ENCODE measurements around the gene BCL7B. TPM values are rescaled to one million over a fixed set of nuclear protein-coding genes. Genes with fewer than 3 reads are reported as not detected.

Gene BCL7B
- total RNA-seq, 5 donors from 2014 or later (not counting 1 experiment from before 2014, with no cell fraction given) = 56.3 to 106 (median 63.8) TPM

GRCh38 chr7:73597978-73598782 is 40.7 kb upstream of the BCL7B start:
- Mint-ChIP-seq H3K27me3 (peaks cover 9 to 22% of the 10 kb centered on the region in 2 donors), H3K4me1 (no peaks in the 10 kb centered on the region), H3K9me3 (no peaks in the 10 kb centered on the region), H3K27ac (no peak overlapping the region), H3K36me3 (no peaks in the 10 kb centered on the region), H3K4me3 (no peak overlapping the region)
- H3K27me3 ChIP-seq (replicated peaks in 1 of 2; ENCODE audit: control insufficient read depth in 2 of 2, extremely low read depth in 1 of 2, insufficient read depth in 2 of 2, low read length in 1 of 2) = peaks cover 0 to 56% of the 10 kb centered on the region in 2 experiments
- H3K9me3 ChIP-seq = no peaks in the 10 kb centered on the region
- no peaks in the 10 kb centered on the region for H3K36me3 ChIP-seq (ENCODE audit: control insufficient read depth in 2 of 2, extremely low read depth in 1 of 2, insufficient read depth in 1 of 2, low read length in 1 of 2)
- H3K27ac ChIP-seq (ENCODE audit: low read length) = no peak overlapping the region
- H3K4me1 ChIP-seq (ENCODE audit: control insufficient read depth in 1 of 2, extremely low read depth in 1 of 2, insufficient read depth in 2 of 2, low read length in 2 of 2) = no peaks in the 10 kb centered on the region
- ChIA-PET POLR2A (interaction anchor here in 1 of 2 donors (0.5 kb wide), 1 partner anchor 244 kb away, joined by 3 read pairs; no protein-coding TSS in a partner anchor), CTCF (no interaction called here)
- H3K4me3 ChIP-seq (ENCODE audit: control insufficient read depth in 1 of 2, extremely low read depth in 1 of 2, low read length in 1 of 2) = no peak overlapping the region
- WGBS (ENCODE audit: insufficient coverage) = 83% methylated on average over 3 of the region's 5 CpGs
- no peak for DNase-seq
- no peak for ATAC-seq (replicated peaks in 1 of 4)

GRCh38 chr7:73596191-73597065 is 38.9 kb upstream of the BCL7B start:
- no peaks in the 10 kb centered on the region for H3K4me1 ChIP-seq (ENCODE audit: control insufficient read depth in 1 of 2, extremely low read depth in 1 of 2, insufficient read depth in 2 of 2, low read length in 2 of 2)
- H3K4me1 Mint-ChIP-seq = no peaks in the 10 kb centered on the region
- CTCF ChIA-PET = interaction anchor here in 1 of 2 donors (0.6 kb wide), 1 partner anchor 83 kb away, joined by 4 read pairs; no protein-coding TSS in a partner anchor
- H3K4me3 Mint-ChIP-seq = no peak overlapping the region
- no peaks in the 10 kb centered on the region for H3K36me3 ChIP-seq (ENCODE audit: control insufficient read depth in 2 of 2, extremely low read depth in 1 of 2, insufficient read depth in 1 of 2, low read length in 1 of 2)
- ATAC-seq (replicated peaks in 1 of 4) (no peak), DNase-seq (no peak)
- no peaks in the 10 kb centered on the region for H3K9me3 ChIP-seq
- H3K4me3 ChIP-seq (ENCODE audit: control insufficient read depth in 1 of 2, extremely low read depth in 1 of 2, low read length in 1 of 2) = no peak overlapping the region
- H3K27me3 Mint-ChIP-seq = peaks cover 9 to 22% of the 10 kb centered on the region in 2 donors
- H3K27ac ChIP-seq (ENCODE audit: low read length) = no peak overlapping the region
- no peaks in the 10 kb centered on the region for H3K9me3 Mint-ChIP-seq
- H3K36me3 Mint-ChIP-seq = no peaks in the 10 kb centered on the region
- POLR2A ChIA-PET = no interaction called here
- WGBS (ENCODE audit: insufficient coverage) = 51% methylated on average over 24 of the region's 37 CpGs
- peaks cover 0 to 48% of the 10 kb centered on the region in 2 experiments for H3K27me3 ChIP-seq (replicated peaks in 1 of 2; ENCODE audit: control insufficient read depth in 2 of 2, extremely low read depth in 1 of 2, insufficient read depth in 2 of 2, low read length in 1 of 2)
- H3K27ac Mint-ChIP-seq = no peak overlapping the region

- no peak overlapping the region for H3K4me3 ChIP-seq (ENCODE audit: control insufficient read depth in 1 of 2, extremely low read depth in 1 of 2, low read length in 1 of 2)
- Mint-ChIP-seq H3K9me3 (no peaks in the 10 kb centered on the region), H3K4me3 (no peak overlapping the region), H3K36me3 (no peaks in the 10 kb centered on the region), H3K27ac (no peak overlapping the region), H3K4me1 (no peaks in the 10 kb centered on the region), H3K27me3 (peaks cover 9 to 22% of the 10 kb centered on the region in 2 donors)
- H3K36me3 ChIP-seq (ENCODE audit: control insufficient read depth in 2 of 2, extremely low read depth in 1 of 2, insufficient read depth in 1 of 2, low read length in 1 of 2) = no peaks in the 10 kb centered on the region
- H3K27ac ChIP-seq (ENCODE audit: low read length) = no peak overlapping the region
- CTCF ChIA-PET = interaction anchor here in 1 of 2 donors (0.6 to 0.7 kb wide), 2 partner anchors 10 to 36 kb away, joined by 5 to 9 read pairs; no protein-coding TSS in a partner anchor
- 89% methylated on average over 9 of the region's 9 CpGs for WGBS (ENCODE audit: insufficient coverage)
- no peaks in the 10 kb centered on the region for H3K4me1 ChIP-seq (ENCODE audit: control insufficient read depth in 1 of 2, extremely low read depth in 1 of 2, insufficient read depth in 2 of 2, low read length in 2 of 2)
- no peak for ATAC-seq (replicated peaks in 1 of 4)
- POLR2A ChIA-PET = no interaction called here
- H3K9me3 ChIP-seq = no peaks in the 10 kb centered on the region
- peaks cover 0 to 44% of the 10 kb centered on the region in 2 experiments for H3K27me3 ChIP-seq (replicated peaks in 1 of 2; ENCODE audit: control insufficient read depth in 2 of 2, extremely low read depth in 1 of 2, insufficient read depth in 2 of 2, low read length in 1 of 2)
- DNase-seq = no peak
These were observed 37.9 kb upstream of the BCL7B start for GRCh38 chr7:73595358-73595757.

- Histone ChIP-seq H3K27ac (ENCODE audit: low read length) (no peak overlapping the region), H3K4me3 (ENCODE audit: control insufficient read depth in 1 of 2, extremely low read depth in 1 of 2, low read length in 1 of 2) (no peak overlapping the region), H3K4me1 (ENCODE audit: control insufficient read depth in 1 of 2, extremely low read depth in 1 of 2, insufficient read depth in 2 of 2, low read length in 2 of 2) (no peaks in the 10 kb centered on the region), H3K36me3 (ENCODE audit: control insufficient read depth in 2 of 2, extremely low read depth in 1 of 2, insufficient read depth in 1 of 2, low read length in 1 of 2) (no peaks in the 10 kb centered on the region), H3K9me3 (no peaks in the 10 kb centered on the region), H3K27me3 (replicated peaks in 1 of 2; ENCODE audit: control insufficient read depth in 2 of 2, extremely low read depth in 1 of 2, insufficient read depth in 2 of 2, low read length in 1 of 2) (peaks cover 0 to 27% of the 10 kb centered on the region in 2 experiments)
- ATAC-seq (replicated peaks in 1 of 4) = no peak
- WGBS (ENCODE audit: insufficient coverage) = 77% methylated on average over 10 of the region's 14 CpGs
- ChIA-PET POLR2A (interaction anchor here in 1 of 2 donors (0.6 kb wide), 1 partner anchor 271 kb away, joined by 3 read pairs; no protein-coding TSS in a partner anchor), CTCF (no interaction called here)
- Mint-ChIP-seq H3K9me3 (no peaks in the 10 kb centered on the region), H3K27me3 (peaks cover 8 to 15% of the 10 kb centered on the region in 2 donors), H3K36me3 (no peaks in the 10 kb centered on the region), H3K4me3 (no peak overlapping the region), H3K4me1 (no peaks in the 10 kb centered on the region), H3K27ac (peak overlapping the region in 1 of 2 donors; percentile 24)
- no peak for DNase-seq
These were observed 35.9 kb upstream of the BCL7B start for GRCh38 chr7:73593207-73594045.

GRCh38 chr7:73586911-73587310 is 29.4 kb upstream of the BCL7B start:
- Mint-ChIP-seq H3K9me3 (no peaks in the 10 kb centered on the region), H3K4me1 (peaks cover 4 to 10% (median 9%) of the 10 kb centered on the region in 3 donors), H3K27ac (peak overlapping the region in 1 of 2 donors; percentile 33), H3K36me3 (no peaks in the 10 kb centered on the region), H3K4me3 (no peak overlapping the region), H3K27me3 (no peaks in the 10 kb centered on the region)
- Histone ChIP-seq H3K4me1 (ENCODE audit: control insufficient read depth in 1 of 2, extremely low read depth in 1 of 2, insufficient read depth in 2 of 2, low read length in 2 of 2) (peaks cover 0 to 3% of the 10 kb centered on the region in 2 experiments), H3K36me3 (ENCODE audit: control insufficient read depth in 2 of 2, extremely low read depth in 1 of 2, insufficient read depth in 1 of 2, low read length in 1 of 2) (no peaks in the 10 kb centered on the region), H3K27ac (ENCODE audit: low read length) (no peak overlapping the region), H3K27me3 (replicated peaks in 1 of 2; ENCODE audit: control insufficient read depth in 2 of 2, extremely low read depth in 1 of 2, insufficient read depth in 2 of 2, low read length in 1 of 2) (no peaks in the 10 kb centered on the region), H3K4me3 (ENCODE audit: control insufficient read depth in 1 of 2, extremely low read depth in 1 of 2, low read length in 1 of 2) (no peak overlapping the region), H3K9me3 (no peaks in the 10 kb centered on the region)
- DNase-seq (no peak), ATAC-seq (replicated peaks in 1 of 4) (no peak)
- POLR2A ChIA-PET = interaction anchor here in 1 of 2 donors (0.7 kb wide), 1 partner anchor 19 kb away, joined by 3 read pairs; no protein-coding TSS in a partner anchor
- CTCF ChIA-PET = interaction anchor here in 1 of 2 donors (0.6 kb wide), 1 partner anchor 161 kb away, joined by 5 read pairs; no protein-coding TSS in a partner anchor
- WGBS (ENCODE audit: insufficient coverage) = 94% methylated on average over 12 of the region's 12 CpGs

All from T-cell (primary cell).